C4-2B (cell line): ENCODE measurements around the gene SLC34A1.

ENCODE experiments used
- CTCF ChIP-seq: fragments of 450-650 bp; conservative IDR thresholded peaks from 2 replicates; pipeline ENCODE4 v1.5.1; 2017; ENCODE audit warnings: mild to moderate bottlenecking
- ZFX ChIP-seq: fragments of 450-650 bp; IDR thresholded peaks from 2 replicates; pipeline ENCODE4 v1.6.1; 2017

GRCh38 chr5:177399997-177400868 lies 16.0 kb downstream of the SLC34A1 start, which contains the start of gene PFN3:
- TF ChIP-seq CTCF (no peak), ZFX (no peak)
